ENCODE measurements around the gene HDAC9. TPM values are rescaled to one million over a fixed set of nuclear protein-coding genes. Genes with fewer than 3 reads are reported as not detected.
A peak's percentile ranks its signal among the peaks of the same experiment; 100 is the strongest.

The HDAC9 gene
- total and polyA plus RNA-seq, 7 donors = 0.38 to 34.2 (median 16.8) TPM

GRCh38 chr7:18575622-18576572 is 80.3 kb downstream of the HDAC9 start:
- H3K27me3 ChIP-seq (ENCODE audit: insufficient read depth in 3 of 3, low read length in 2 of 3) = no peaks in the 10 kb centered on the region
- H3K27ac ChIP-seq = no peak overlapping the region
- TF ChIP-seq, protein P1, sequence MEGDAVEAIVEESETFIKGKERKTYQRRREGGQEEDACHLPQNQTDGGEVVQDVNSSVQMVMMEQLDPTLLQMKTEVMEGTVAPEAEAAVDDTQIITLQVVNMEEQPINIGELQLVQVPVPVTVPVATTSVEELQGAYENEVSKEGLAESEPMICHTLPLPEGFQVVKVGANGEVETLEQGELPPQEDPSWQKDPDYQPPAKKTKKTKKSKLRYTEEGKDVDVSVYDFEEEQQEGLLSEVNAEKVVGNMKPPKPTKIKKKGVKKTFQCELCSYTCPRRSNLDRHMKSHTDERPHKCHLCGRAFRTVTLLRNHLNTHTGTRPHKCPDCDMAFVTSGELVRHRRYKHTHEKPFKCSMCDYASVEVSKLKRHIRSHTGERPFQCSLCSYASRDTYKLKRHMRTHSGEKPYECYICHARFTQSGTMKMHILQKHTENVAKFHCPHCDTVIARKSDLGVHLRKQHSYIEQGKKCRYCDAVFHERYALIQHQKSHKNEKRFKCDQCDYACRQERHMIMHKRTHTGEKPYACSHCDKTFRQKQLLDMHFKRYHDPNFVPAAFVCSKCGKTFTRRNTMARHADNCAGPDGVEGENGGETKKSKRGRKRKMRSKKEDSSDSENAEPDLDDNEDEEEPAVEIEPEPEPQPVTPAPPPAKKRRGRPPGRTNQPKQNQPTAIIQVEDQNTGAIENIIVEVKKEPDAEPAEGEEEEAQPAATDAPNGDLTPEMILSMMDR (IDR thresholded peaks at IDR 0.05) = no peak
- H3K4me3 ChIP-seq = no peak overlapping the region
- DNase-seq = no peak
- 68 to 83% (median 70%) methylated on average over 6 of the region's 6 CpGs for WGBS, 3 donors
- no peaks in the 10 kb centered on the region for H3K36me3 ChIP-seq (ENCODE audit: insufficient read depth in 1 of 2, low read depth in 1 of 2)
- no peaks in the 10 kb centered on the region for H3K9me3 ChIP-seq
- intact Hi-C loops (cut with DNase I) = loop anchor here in 1 of 2 donors (1.0 to 2.0 kb wide), 2 partner anchors 34 to 221 kb away; no protein-coding TSS in a partner anchor
- H3K4me1 ChIP-seq = peaks cover 25% of the 10 kb centered on the region
- peak in 1 of 4 donors; percentile 34 for ATAC-seq

- H3K36me3 ChIP-seq (ENCODE audit: insufficient read depth in 1 of 2, low read depth in 1 of 2) = no peaks in the 10 kb centered on the region
- H3K4me1 ChIP-seq = peaks cover 17% of the 10 kb centered on the region
- no peaks in the 10 kb centered on the region for H3K9me3 ChIP-seq
- no peak overlapping the region for H3K4me3 ChIP-seq
- TF ChIP-seq, protein P1 (IDR thresholded peaks at IDR 0.05) = no peak
- DNase-seq (no peak), ATAC-seq (no peak)
- intact Hi-C loops (cut with DNase I) = no loop called here
- H3K27me3 ChIP-seq (ENCODE audit: insufficient read depth in 3 of 3, low read length in 2 of 3) = no peaks in the 10 kb centered on the region
- 64 to 67% (median 65%) methylated on average over 2 of the region's 2 CpGs for WGBS, 3 donors
- no peak overlapping the region for H3K27ac ChIP-seq
Observed at GRCh38 chr7:18577096-18577771, 81.7 kb downstream of the HDAC9 start.

- 81 to 91% (median 82%) methylated on average over 4 of the region's 4 CpGs for WGBS, 3 donors
- DNase-seq (no peak), ATAC-seq (no peak)
- Histone ChIP-seq H3K9me3 (no peaks in the 10 kb centered on the region), H3K4me3 (no peak overlapping the region), H3K27me3 (ENCODE audit: insufficient read depth in 3 of 3, low read length in 2 of 3) (no peaks in the 10 kb centered on the region), H3K4me1 (peaks cover 15% of the 10 kb centered on the region), H3K27ac (no peak overlapping the region), H3K36me3 (ENCODE audit: insufficient read depth in 1 of 2, low read depth in 1 of 2) (no peaks in the 10 kb centered on the region)
- TF ChIP-seq, protein P1 (IDR thresholded peaks at IDR 0.05) = no peak
- intact Hi-C loops (cut with DNase I) = no loop called here
Observed at GRCh38 chr7:18579698-18580097, 84.1 kb downstream of the HDAC9 start.

DNA sequence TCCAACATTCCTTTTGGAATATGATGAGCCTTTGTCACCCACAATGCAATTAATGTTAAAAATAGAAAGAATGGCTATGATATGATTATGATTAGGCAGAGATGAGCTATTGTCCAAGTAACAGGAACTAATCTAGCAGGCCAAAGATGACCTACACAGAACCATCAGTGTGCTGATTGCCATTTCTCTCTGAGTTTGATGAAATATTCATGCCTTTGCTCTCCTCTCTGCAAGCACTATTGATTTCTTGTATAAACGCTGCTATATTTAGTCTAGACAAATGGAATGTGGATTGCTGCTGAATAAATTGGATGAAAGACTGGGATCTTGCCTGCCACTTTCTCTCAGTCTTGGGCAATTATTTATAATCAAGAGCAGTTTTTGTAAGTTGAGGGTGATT is 85.4 kb downstream of the HDAC9 start:
- no peaks in the 10 kb centered on the region for H3K9me3 ChIP-seq
- TF ChIP-seq, protein P1 (IDR thresholded peaks at IDR 0.05) = no peak
- ATAC-seq (no peak), DNase-seq (no peak)
- H3K27me3 ChIP-seq (ENCODE audit: insufficient read depth in 3 of 3, low read length in 2 of 3) = no peaks in the 10 kb centered on the region
- no peak overlapping the region for H3K27ac ChIP-seq
- H3K4me3 ChIP-seq = no peak overlapping the region
- no peaks in the 10 kb centered on the region for H3K36me3 ChIP-seq (ENCODE audit: insufficient read depth in 1 of 2, low read depth in 1 of 2)
- intact Hi-C loops (cut with DNase I) = no loop called here
- 25 to 29% (median 29%) methylated on average over 1 of the region's 1 CpG for WGBS, 3 donors
- H3K4me1 ChIP-seq = peaks cover 15% of the 10 kb centered on the region
